Body of pancreas (tissue), 4 donors: ENCODE results near the gene POLR3K. TPM values are rescaled to one million over a fixed set of nuclear protein-coding genes. Genes with fewer than 3 reads are reported as not detected.

Source experiments
- ATAC-seq: fragments of 150-250 bp; one replicate; pipeline ENCODE4 v1.9.1; 2016
- DNase-seq, 4 donors: peaks; one replicate each; pipeline ENCODE4 v3.0.0-alpha.2; 2019
- H3K27ac ChIP-seq, 4 donors: fragments of 200-600 bp; sonication (generic); 1 replicate in 3 of 4; 2 replicates in 1 of 4; pipeline versions ENCODE4 v1.5.1 to v1.6.1; 2016 to 2019; ENCODE audit warnings: mild to moderate bottlenecking in 1 of 4, mixed read lengths in 1 of 4, moderate library complexity in 1 of 4
- H3K27me3 ChIP-seq, 2 donors: fragments of 200-600 bp; sonication (generic); one replicate each; pipeline ENCODE4 v1.6.0; 2016; ENCODE audit warnings: mild to moderate bottlenecking in 1 of 2
- H3K36me3 ChIP-seq, 2 donors: fragments of 200-600 bp; sonication (generic); replicated peaks in 1 of 2; 2 replicates each; pipeline ENCODE4 v1.5.1; 2016; ENCODE audit warnings: low read depth in 2 of 2; ENCODE audit not compliant: insufficient read depth in 1 of 2
- H3K4me1 ChIP-seq: fragments of 200-600 bp; sonication (generic); one replicate; pipeline ENCODE4 v1.6.0; 2016
- H3K4me3 ChIP-seq, 2 donors: fragments of 200-600 bp; sonication (generic); 1 replicate in 1 of 2; 2 replicates in 1 of 2; pipeline ENCODE4 v1.5.1; 2016 to 2019
- H3K9me3 ChIP-seq, 3 donors: fragments of 200-600 bp; sonication (generic); 1 replicate in 2 of 3; 2 replicates in 1 of 3; pipeline ENCODE4 v1.5.1; 2016
- POLR2A ChIP-seq, 3 donors: fragments of 450-650 bp; IDR thresholded peaks; one replicate each; pipeline ENCODE4 v1.6.1; 2016; ENCODE audit warnings: antibody characterized with exemption in 3 of 3, mild to moderate bottlenecking in 2 of 3
- WGBS, 2 donors: methylation state at CpG; one replicate each; pipeline ENCODE4 v1.1.5; 2017; 5-methylcytosine and 5-hydroxymethylcytosine counted together
- intact Hi-C: fragments of 100-400 bp; cut with DNase I; formaldehyde crosslinking; loops from one replicate; pipeline ENCODE4 v1.15.1; 2023
- total RNA-seq, 2 donors: library from RNA; depleted of rRNA; stranded (reverse); fragments of >200 nt; gene quantifications; one replicate each; pipeline ENCODE4 v1.1.0, GENCODE V29; 2016
- TF ChIP-seq, protein P1 (sequence below), 7 experiments: fragments of 450-650 bp in 4 of 7; fragments of 200-600 bp in 3 of 7; sonication (generic) in 3 of 7; IDR thresholded peaks; one replicate each; pipeline ENCODE4 v1.5.1; 2016 to 2019; ENCODE audit warnings: antibody characterized with exemption in 7 of 7

POLR3K gene
- total RNA-seq, 2 donors from 2014 or later, result 2.6 to 5.6 TPM

DNA sequence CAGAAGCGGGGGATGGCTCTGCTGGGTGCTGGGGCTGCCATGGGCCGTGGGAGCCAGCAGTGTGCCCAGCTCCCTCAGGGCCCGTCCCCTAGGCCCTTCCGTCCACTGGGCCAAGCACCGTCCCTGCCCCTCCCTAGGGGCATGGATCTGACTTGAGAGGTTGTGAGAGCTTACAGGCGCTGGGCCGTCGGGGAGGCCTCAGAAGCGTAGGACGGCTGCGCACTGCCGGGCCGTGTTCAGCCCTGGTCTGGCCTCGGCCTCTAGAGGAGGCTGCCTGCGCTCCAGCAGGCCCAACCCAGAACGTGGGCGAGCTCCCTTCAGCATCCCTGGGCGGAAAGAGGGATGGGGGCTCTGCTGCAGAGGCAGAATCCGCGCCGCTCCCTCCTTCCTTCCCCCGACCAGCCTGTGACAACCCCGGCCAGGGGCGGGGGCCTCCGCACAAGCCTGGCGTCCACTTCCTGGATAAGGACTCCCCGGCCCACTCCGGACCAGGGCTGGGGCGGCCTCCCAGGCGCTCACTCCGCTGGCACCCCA is 23.9 kb upstream of the POLR3K start:
- peaks cover 38% of the 10 kb centered on the region for H3K4me1 ChIP-seq
- DNase-seq, result peak in 3 of 4 donors; percentile 40 to 43 (median 42)
- no peaks in the 10 kb centered on the region for H3K27me3 ChIP-seq
- no peaks in the 10 kb centered on the region for H3K36me3 ChIP-seq
- H3K9me3 ChIP-seq, result no peaks in the 10 kb centered on the region
- peak overlapping the region; percentile 37 to 87 (median 76) for H3K27ac ChIP-seq
- intact Hi-C loops, result no loop called here
- peak overlapping the region in 1 of 2 donors; percentile 56 for H3K4me3 ChIP-seq
- TF ChIP-seq, protein P1, sequence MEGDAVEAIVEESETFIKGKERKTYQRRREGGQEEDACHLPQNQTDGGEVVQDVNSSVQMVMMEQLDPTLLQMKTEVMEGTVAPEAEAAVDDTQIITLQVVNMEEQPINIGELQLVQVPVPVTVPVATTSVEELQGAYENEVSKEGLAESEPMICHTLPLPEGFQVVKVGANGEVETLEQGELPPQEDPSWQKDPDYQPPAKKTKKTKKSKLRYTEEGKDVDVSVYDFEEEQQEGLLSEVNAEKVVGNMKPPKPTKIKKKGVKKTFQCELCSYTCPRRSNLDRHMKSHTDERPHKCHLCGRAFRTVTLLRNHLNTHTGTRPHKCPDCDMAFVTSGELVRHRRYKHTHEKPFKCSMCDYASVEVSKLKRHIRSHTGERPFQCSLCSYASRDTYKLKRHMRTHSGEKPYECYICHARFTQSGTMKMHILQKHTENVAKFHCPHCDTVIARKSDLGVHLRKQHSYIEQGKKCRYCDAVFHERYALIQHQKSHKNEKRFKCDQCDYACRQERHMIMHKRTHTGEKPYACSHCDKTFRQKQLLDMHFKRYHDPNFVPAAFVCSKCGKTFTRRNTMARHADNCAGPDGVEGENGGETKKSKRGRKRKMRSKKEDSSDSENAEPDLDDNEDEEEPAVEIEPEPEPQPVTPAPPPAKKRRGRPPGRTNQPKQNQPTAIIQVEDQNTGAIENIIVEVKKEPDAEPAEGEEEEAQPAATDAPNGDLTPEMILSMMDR (IDR thresholded peaks at IDR 0.05), result no peak
- TF ChIP-seq POLR2A (IDR thresholded peaks at IDR 0.05), result no peak
- WGBS, 2 donors, result 41% methylated on average over 30 of the region's 31 CpGs; no CpG with 5 or more reads in 1 of the 2 donors
- peak; percentile 8 for ATAC-seq

DNA sequence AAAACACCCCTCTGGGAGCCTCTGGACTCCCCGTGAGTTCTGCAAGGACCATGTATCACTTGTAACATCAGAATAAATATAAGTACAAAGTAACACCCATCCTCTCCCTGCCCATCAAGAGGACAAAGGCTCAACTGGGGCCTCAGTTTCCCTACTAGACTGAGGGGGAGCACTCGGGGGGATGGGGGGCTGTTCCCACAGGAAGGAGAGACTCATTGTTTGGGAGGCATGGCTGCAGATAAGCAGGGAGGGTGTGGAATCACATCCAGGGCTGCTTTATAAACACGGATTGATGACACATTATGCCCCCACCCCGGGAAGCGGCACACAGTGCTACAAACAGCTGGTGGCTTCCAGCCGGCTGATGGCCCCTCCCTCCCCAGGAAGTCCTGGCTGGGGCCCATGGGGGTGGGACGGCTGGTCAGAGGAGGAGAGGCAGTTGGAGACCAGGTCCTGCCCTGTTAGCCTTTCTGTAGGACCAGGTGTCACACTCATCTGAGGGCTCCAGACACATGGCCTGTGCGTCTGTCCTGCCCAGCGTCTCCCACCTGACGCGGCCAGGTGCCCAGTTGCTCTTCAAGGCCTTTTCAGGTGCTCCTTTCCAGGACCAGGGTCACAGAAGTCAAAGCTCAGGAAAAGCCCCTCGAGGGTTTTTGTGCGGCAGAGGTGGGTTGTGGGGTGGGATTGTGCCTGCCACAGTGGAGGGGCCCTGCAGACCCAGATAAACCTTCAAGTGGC is 23.3 kb upstream of the POLR3K start:
- Histone ChIP-seq H3K27me3 (no peaks in the 10 kb centered on the region), H3K4me3 (no peak overlapping the region), H3K9me3 (no peaks in the 10 kb centered on the region), H3K4me1 (peaks cover 39% of the 10 kb centered on the region), H3K27ac (peak overlapping the region; percentile 37 to 87 (median 76)), H3K36me3 (no peaks in the 10 kb centered on the region)
- intact Hi-C loops, result no loop called here
- DNase-seq (peak in 3 of 4 donors; percentile 55 to 69 (median 62)), ATAC-seq (no peak)
- TF ChIP-seq, protein P1 (IDR thresholded peaks at IDR 0.05), result no peak
- no peak for TF ChIP-seq POLR2A (IDR thresholded peaks at IDR 0.05)
- 18 to 24% methylated on average over 5 to 13 of the region's 13 CpGs for WGBS, 2 donors

DNA sequence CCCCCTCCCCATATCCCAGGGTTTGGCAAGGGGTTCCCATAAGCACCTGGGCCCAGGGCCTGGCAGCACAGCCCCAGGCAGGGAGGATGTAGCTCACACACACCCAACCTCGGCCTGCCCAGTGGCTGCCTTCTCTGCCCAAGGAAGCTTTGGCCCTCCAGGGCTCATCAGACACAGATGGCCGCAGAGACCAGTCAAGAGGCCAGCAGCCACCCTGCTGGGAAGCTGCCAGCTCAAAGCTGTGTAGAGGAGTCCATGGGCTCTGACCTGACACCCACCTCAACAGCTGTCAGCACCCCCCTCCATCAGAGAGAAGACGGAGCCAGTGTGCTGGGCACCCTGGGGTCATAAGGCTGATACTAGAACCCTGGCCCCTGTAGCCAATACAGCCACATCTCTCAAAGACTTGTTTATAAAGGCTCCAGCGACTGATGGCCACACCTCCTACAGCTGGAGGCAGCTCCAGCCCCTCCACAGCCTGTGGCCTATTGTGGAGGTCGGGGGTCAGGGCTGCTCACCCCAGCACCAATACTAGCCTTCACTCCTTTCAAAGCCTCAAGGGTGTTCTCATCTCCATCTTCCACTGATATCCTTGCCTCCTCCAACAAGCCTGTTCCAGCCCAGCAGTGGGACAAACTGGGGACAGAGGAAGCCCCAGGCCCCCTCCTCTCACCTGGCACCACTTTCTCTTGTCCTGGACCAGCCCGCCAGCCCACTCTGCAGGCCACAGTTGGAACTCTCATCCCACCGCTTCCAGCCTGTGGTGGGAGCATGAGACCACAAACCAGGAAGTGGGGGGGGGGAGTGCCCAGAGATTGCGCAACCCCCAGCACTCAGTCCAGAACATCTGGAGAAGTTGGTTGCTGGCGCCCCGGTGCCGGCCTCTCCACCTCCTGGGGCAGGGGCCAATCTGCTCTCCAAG is 22.4 kb upstream of the POLR3K start:
- H3K36me3 ChIP-seq, result no peaks in the 10 kb centered on the region
- intact Hi-C loops, result no loop called here
- no peak overlapping the region for H3K4me3 ChIP-seq
- peaks cover 48% of the 10 kb centered on the region for H3K4me1 ChIP-seq
- TF ChIP-seq, protein P1 (IDR thresholded peaks at IDR 0.05), result no peak
- TF ChIP-seq POLR2A (IDR thresholded peaks at IDR 0.05), result no peak
- H3K27me3 ChIP-seq, result no peaks in the 10 kb centered on the region
- DNase-seq, result peak; percentile 53 to 73 (median 66)
- no peak for ATAC-seq
- 57 to 70% methylated on average over 5 to 10 of the region's 11 CpGs for WGBS, 2 donors
- no peaks in the 10 kb centered on the region for H3K9me3 ChIP-seq
- peak overlapping the region in 3 of 4 donors; percentile 9 to 87 (median 82) for H3K27ac ChIP-seq

DNA sequence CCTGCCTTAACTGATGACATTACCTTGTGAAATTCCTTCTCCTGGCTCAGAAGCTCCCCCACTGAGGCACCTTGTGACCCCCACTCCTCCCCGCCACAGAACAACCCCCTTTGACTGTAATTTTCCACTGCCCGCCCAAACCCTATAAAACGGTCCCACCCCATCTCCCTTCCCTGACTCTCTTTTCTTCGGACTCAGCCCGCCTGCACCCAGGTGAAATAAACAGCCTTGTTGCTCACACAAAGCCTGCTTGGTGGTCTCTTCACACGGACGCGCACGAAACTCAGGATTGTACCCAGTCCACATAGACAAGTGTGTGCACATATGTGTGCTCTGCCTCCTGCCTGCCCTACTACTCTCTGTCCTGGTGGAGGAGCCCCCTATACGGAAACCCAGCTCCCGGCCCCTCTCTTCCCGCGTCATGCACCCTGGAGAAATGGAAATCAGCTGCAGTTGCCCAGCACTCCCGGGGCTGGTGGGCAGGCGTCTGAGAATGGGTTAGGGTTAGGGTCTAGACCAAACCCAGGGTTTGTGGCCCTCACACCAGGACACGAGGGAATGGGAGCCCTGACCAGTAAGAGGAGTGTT is 21.4 kb upstream of the POLR3K start:
- H3K27ac ChIP-seq, result no peak overlapping the region
- no peak for ATAC-seq
- H3K4me1 ChIP-seq, result peaks cover 57% of the 10 kb centered on the region

More for the DNA sequence above, 21.4 kb upstream of the POLR3K start:
- no peaks in the 10 kb centered on the region for H3K36me3 ChIP-seq
- no peaks in the 10 kb centered on the region for H3K9me3 ChIP-seq
- intact Hi-C loops, result no loop called here
- TF ChIP-seq, protein P1 (IDR thresholded peaks at IDR 0.05), result no peak
- TF ChIP-seq POLR2A (IDR thresholded peaks at IDR 0.05), result no peak
- no peak overlapping the region for H3K4me3 ChIP-seq
- WGBS, 2 donors, result 85 to 87% methylated on average over 16 of the region's 16 CpGs
- no peak for DNase-seq
- H3K27me3 ChIP-seq, result no peaks in the 10 kb centered on the region
